Psoas muscle (tissue), 8 donors: ENCODE measurements around the gene SMYD1. TPM values are rescaled to one million over a fixed set of nuclear protein-coding genes. Genes with fewer than 3 reads are reported as not detected.

ENCODE experiments used
- ATAC-seq, 4 donors: fragments of 200-7000 bp; cut with Tn5 transposase; one replicate each; pipeline ENCODE4 v1.9.1; 2020; ENCODE audit warnings: moderate library complexity in 3 of 4, mild to moderate bottlenecking in 2 of 4
- DNase-seq, 2 donors: peaks; one replicate each; pipeline ENCODE4 v3.0.0-alpha.2; 2020
- H3K27ac ChIP-seq: fragments of 200-600 bp; one replicate; pipeline ENCODE4 v1.8.0; 2022
- H3K27me3 ChIP-seq, 3 donors: fragments of 200-600 bp in 1 of 3; one replicate each; pipeline versions ENCODE4 v1.6.1 to v1.8.0; 2013 to 2022; ENCODE audit warnings: low read length in 2 of 3, mild to moderate bottlenecking in 2 of 3, moderate library complexity in 1 of 3; ENCODE audit not compliant: insufficient read depth in 3 of 3
- H3K36me3 ChIP-seq, 2 donors: fragments of 200-600 bp in 1 of 2; one replicate each; pipeline versions ENCODE4 v1.6.1 to v1.8.0; 2013 to 2022; ENCODE audit warnings: low read depth in 1 of 2, mild to moderate bottlenecking in 1 of 2, moderate library complexity in 1 of 2; ENCODE audit not compliant: insufficient read depth in 1 of 2
- H3K4me1 ChIP-seq: fragments of 200-600 bp; one replicate; pipeline ENCODE4 v1.8.0; 2022
- H3K4me3 ChIP-seq: fragments of 200-600 bp; one replicate; pipeline ENCODE4 v1.8.0; 2022; ENCODE audit warnings: mild to moderate bottlenecking
- H3K9me3 ChIP-seq: fragments of 200-600 bp; one replicate; pipeline ENCODE4 v1.8.0; 2022
- CTCF ChIP-seq: fragments of 200-600 bp; IDR thresholded peaks from one replicate; pipeline ENCODE4 v1.8.0; 2022; ENCODE audit warnings: antibody characterized with exemption
- WGBS, 3 donors: extraction: QIAGEN DNeasy Blood & Tissue Kit; methylation state at CpG; one replicate each; pipeline versions ENCODE4 v1.1.6 to v1.1.7; 2013; 5-methylcytosine and 5-hydroxymethylcytosine counted together
- intact Hi-C, 2 donors: fragments of 100-400 bp; cut with DNase I; formaldehyde crosslinking; loops; one replicate each; pipeline versions ENCODE4 v1.11.0 to v1.14.2; 2022
- polyA plus RNA-seq, 3 donors: library from polyadenylated mRNA; stranded (reverse); fragments of 200-250 nt; gene quantifications; one replicate each; pipeline ENCODE4 v1.2.3, GENCODE V29; 2013
- total RNA-seq, 4 donors: library from RNA; stranded (reverse); fragmentation: NEBNext Ultra II Directional in 2 of 4; extraction: Animal tissue kit (Norgen Biotek cat#: 25700) in 2 of 4; gene quantifications; one replicate each; pipeline versions ENCODE4 v1.2.1 to v1.2.4, GENCODE V29; 2021 to 2023
- donor health status: healthy with polysubstance abuse.
- donor health status: DM: no; HTN: no; CAD: no; lungs with moderate emphysema.
- donor health status: Bipolar disorder and iron deficiency.
- donor health status: healthy.
- donor health status: DM: yes; HTN: yes; CAD: no.
- donor health status: DM: no; HTN: no; CAD: no.
- donor health status: DM: no; HTN: no; CAD: no.
- donor health status: DM: yes; HTN: yes; CAD: no.

The SMYD1 gene
- total and polyA plus RNA-seq, 7 donors = 8.0 to 325 (median 143) TPM

DNA sequence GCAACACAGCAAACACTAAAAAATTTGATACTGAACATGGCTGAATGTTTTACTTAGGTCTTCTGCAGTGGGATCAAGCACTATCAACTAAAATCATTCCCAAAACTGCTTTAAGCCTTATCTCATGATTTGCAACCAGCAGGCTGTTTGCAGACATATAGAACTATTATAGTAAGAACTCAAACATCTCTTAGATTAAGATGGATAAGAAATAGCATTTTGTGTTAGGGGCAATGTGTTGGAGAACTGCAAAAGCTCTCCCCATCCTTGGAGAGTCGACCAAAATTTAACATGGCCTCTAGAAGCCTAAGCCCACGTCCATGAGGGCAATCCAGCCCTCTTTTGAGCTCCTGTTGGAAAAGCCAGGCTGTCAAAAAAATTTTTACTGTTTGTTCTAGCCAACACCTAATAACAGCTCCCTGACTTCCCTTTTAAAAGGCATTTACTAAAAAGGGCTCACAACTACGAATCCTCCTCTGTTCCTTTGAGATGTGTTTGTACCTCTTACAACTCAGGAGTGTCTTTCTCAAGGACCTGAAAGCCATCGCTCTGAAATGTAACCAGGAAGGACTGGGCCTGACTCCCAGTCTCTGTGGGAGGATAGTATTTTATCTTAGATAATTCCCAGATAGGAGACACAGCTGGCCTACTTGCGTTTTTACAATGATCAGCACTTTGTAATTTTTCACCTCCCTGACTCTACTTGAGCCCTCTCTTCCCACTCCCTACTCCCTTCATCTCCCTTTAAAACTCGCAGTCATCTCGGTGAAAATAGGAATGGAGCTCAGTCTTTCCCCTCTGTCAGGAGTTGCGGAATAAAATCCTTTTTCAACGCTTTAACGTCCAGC, 13.5 kb upstream of the SMYD1 start:
- Histone ChIP-seq H3K27me3 (no peaks in the 10 kb centered on the region), H3K4me3 (peak overlapping the region; percentile 91), H3K4me1 (peaks cover 23% of the 10 kb centered on the region), H3K9me3 (no peaks in the 10 kb centered on the region), H3K36me3 (no peaks in the 10 kb centered on the region), H3K27ac (peak overlapping the region; percentile 99)
- intact Hi-C loops = loop anchor here in 1 of 2 donors (5.0 kb wide), 1 partner anchor 37 kb away; the partner anchor contains the start of gene RNU2-63P
- DNase-seq = no peak
- WGBS, 3 donors = 35 to 48% (median 38%) methylated on average over 10 of the region's 10 CpGs
- peak in 1 of 4 donors; percentile 2 for ATAC-seq
- no peak for TF ChIP-seq CTCF

GRCh38 chr2:88054782-88055370, 12.7 kb upstream of the SMYD1 start:
- H3K27me3 ChIP-seq = no peaks in the 10 kb centered on the region
- TF ChIP-seq CTCF = no peak
- DNase-seq = no peak
- peak overlapping the region; percentile 91 for H3K4me3 ChIP-seq
- H3K36me3 ChIP-seq = no peaks in the 10 kb centered on the region
- intact Hi-C loops = loop anchor here (5.0 kb wide), 3 partner anchors 38 to 132 kb away; partner anchors contain the start of gene RNU2-63P (in 1 of the 2)
- H3K4me1 ChIP-seq = peaks cover 23% of the 10 kb centered on the region
- H3K9me3 ChIP-seq = no peaks in the 10 kb centered on the region
- ATAC-seq = peak in 3 of 4 donors; percentile 13 to 20 (median 13)
- WGBS, 3 donors = 21 to 25% (median 21%) methylated on average over 25 of the region's 25 CpGs
- H3K27ac ChIP-seq = peak overlapping the region; percentile 99

GRCh38 chr2:88055371-88056128, 12.1 kb upstream of the SMYD1 start, which contains the start of gene KRCC1:
KRCC1 (minus strand) TSS chr2:88055783; CDS start chr2:88028563, 27,220 bp downstream.
- peaks cover 23% of the 10 kb centered on the region for H3K4me1 ChIP-seq
- intact Hi-C loops = loop anchor here in 1 of 2 donors (5.0 kb wide), 2 partner anchors 42 to 132 kb away; no protein-coding TSS in a partner anchor
- H3K36me3 ChIP-seq = no peaks in the 10 kb centered on the region
- H3K27ac ChIP-seq = peak within 1 kb of the TSS; percentile 99
- peak within 1 kb of the TSS; percentile 91 for H3K4me3 ChIP-seq
- peak; percentile 96 to 98 for DNase-seq
- peak; percentile 7 for TF ChIP-seq CTCF
- WGBS, 3 donors = 0% methylated on average over 58 to 77 of the region's 77 CpGs
- ATAC-seq = peak; percentile 95 to 96 (median 95)
- H3K27me3 ChIP-seq = no peaks in the 10 kb centered on the region
- no peaks in the 10 kb centered on the region for H3K9me3 ChIP-seq

DNA sequence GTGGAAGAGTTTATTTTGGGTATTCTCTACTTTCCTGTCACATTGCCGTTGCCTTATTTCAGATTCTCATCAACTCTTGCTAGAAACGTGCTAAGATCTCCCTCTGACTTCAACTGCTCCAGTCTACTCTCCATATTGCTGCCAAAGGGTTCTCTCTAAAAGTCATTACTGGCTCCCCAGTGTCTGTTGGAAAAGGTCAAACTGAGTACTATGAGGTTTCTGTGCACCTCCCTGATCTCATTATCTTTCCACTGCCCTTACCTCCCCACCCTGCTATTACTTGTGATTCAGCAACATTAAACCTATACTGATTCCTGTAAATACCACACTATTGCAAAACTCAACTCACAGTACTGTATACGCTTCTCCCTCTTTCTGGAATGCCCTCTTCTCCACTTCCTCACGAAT, 10.2 kb upstream of the SMYD1 start:
- 59 to 72% (median 69%) methylated on average over 4 of the region's 4 CpGs for WGBS, 3 donors

More for the DNA sequence above, 10.2 kb upstream of the SMYD1 start:
- Histone ChIP-seq H3K4me3 (no peak overlapping the region), H3K9me3 (no peaks in the 10 kb centered on the region), H3K27me3 (no peaks in the 10 kb centered on the region), H3K27ac (no peak overlapping the region), H3K36me3 (no peaks in the 10 kb centered on the region), H3K4me1 (peaks cover 23% of the 10 kb centered on the region)
- intact Hi-C loops = loop anchor here in 1 of 2 donors (5.0 kb wide), 2 partner anchors 40 to 130 kb away; no protein-coding TSS in a partner anchor
- ATAC-seq (no peak), DNase-seq (no peak)
- no peak for TF ChIP-seq CTCF
